ENCODE results near the gene TOX2.

The TOX2 gene

GRCh38 chr20:43940518-43941225 is 26.0 kb downstream of the TOX2 start:
- DNase-seq (ENCODE audit: low read depth in 2 of 2) = no peak

DNA sequence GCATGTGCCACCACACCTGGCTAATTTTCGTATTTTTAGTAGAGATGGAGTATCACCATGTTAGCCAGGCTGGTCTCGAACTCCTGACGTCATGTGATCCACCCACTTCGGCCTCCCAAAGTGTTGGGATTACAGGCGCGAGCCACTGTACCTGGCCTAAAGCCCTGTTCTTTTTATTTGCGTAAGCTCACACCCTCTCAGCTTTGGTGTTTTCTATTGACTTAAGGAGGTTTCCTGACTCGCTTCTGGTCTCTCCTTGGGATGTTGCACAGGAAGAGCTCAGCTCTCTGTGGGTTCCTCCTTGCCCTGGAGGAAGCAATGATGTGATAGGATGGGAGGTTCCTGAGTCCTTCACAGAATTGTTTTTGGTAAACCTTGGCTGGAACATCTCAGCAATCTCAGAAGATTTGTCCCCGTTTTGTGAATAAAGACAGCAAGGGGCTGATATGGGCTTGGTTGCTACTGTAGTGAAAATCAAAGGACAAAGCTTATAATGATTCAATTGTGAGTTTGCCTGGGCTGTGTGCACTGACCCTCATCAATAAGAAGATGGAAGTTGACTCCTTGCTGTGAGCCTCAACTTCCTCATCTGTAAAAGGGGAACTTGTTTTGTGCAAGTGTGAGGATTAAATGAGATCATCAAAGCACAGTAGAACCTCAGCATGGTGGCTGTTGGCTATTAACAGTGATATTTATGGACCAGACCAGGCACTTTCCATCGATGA is 27.0 kb downstream of the TOX2 start:
- DNase-seq (ENCODE audit: low read depth in 2 of 2) = no peak

DNA sequence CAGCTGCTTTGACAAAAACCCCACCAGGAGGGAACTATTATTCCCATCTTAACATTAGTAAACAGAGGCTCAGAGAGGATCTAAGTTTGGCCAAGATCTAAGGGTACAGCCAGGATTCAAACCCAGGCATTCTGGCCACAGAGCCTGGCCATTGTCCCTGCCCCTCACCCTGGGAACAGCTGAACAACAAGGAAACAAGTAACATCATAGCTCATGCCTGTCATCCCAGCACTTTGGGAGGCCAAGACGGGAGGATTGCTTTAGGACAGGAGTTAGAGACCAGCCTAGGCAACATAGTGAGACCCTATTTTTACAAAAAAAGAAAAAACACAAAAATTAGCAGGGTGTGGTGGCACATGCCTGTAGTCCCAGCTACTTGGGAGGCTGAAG is 27.5 kb downstream of the TOX2 start:
- DNase-seq (ENCODE audit: low read depth in 2 of 2) = no peak

- peak; percentile 44 to 46 for DNase-seq (ENCODE audit: low read depth in 2 of 2)
These were observed 28.1 kb downstream of the TOX2 start for GRCh38 chr20:43942667-43943285.

GRCh38 chr20:43943725-43944124 is 29.1 kb downstream of the TOX2 start:
- no peak for DNase-seq (ENCODE audit: low read depth in 2 of 2)

DNA sequence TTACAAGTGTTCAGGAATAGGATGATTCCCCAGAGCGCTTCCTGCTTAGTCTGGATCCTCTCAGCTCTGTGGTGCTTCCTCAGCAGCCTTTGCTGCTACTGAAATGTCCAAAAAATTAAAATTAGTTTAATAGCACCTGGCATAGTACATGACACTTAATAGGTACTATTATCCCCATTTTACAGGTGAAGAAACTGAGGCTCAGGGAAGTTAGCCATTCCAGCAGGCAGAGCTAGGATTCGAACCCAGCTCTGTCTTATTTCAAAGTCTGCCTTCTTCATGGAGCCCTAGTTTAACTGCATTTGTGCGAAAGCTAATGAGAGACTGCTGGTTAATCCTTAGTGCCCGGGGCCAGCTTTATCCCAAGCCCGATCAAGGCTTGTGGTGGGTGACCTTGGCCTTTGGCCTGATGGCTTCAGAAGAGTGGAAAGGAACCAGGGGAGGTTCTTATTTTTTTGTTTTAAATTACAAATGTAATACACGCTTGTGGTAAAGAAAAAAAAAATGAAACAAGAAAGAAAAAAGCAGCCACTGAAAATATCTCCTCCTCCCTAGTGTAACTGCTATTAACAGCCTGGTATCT is 30.1 kb downstream of the TOX2 start:
- DNase-seq (ENCODE audit: low read depth in 2 of 2) = no peak

DNA sequence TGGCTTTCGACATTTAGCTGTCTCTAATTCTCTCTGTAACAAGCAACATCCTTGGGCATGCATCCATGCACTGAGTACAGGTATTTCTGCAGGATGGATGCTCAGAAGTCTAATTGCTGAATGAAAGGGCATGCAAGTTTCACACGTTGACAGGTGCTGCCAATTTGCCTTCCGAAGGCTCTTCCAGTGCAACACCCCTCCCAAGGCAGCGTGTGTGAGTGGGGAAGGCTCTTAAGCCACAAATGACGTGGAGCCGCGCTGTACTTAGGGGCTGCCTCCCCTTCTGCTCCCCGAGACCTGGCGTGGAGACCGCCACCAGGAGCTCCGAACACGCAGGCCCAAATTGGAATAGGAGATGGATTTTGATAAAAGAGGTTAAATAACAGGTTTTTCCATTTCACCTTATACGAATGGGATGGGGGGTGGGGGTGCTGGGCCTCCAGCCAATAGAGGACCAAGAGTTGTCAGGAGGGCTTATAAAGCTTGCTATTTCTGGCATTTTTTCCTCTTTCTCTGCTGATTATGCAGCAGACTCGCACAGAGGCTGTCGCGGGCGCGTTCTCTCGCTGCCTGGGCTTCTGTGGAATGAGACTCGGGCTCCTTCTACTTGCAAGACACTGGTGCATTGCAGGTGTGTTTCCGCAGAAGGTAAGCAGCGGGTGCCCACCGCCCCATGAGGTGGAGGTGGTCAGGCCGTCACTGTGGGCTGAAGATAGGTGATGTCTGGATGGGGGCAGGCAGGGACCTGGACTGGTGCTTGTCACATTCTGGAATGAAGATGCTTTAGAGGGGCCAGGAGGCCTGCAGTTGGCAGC is 30.9 kb downstream of the TOX2 start:
- DNase-seq (ENCODE audit: low read depth in 2 of 2) = no peak

- no peak for DNase-seq (ENCODE audit: low read depth in 2 of 2)
These were observed 31.5 kb downstream of the TOX2 start for GRCh38 chr20:43946206-43946491.

DNA sequence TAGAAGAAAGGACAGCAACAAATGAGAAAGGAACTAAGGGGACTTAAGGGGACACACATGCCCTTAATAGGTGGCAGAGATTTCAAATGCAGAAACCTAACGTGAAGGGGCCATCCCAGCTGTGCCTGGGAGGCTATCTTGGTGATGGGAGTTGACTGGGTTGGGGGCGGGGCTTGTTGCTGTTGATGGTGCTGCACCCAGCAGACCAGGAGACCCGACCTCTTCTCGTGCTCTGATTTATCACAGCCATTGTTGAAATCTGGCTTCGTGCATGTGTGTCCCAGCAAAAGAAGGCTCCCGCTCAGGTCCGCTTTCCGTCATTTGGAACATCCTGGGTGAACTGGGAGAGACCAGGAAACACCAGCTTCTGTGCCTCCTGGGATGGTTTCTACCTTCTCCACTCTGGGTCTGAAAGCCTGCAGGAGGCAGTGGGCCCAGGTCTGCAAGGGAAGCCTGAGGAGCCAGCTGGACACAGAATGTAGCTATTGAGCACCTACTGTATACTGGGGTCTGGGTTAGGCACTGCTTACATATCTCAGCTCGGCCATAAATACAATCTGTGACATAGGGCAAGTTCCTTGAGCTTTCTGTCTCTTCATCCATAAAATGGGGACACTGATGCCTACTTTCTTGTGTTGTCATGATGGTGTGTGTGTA is 32.1 kb downstream of the TOX2 start:
- DNase-seq (ENCODE audit: low read depth in 2 of 2) = no peak

- no peak for DNase-seq (ENCODE audit: low read depth in 2 of 2)
These were observed 32.7 kb downstream of the TOX2 start for GRCh38 chr20:43947316-43947710.

GRCh38 chr20:43948455-43948854 is 33.8 kb downstream of the TOX2 start:
- DNase-seq (ENCODE audit: low read depth in 2 of 2) = no peak

GRCh38 chr20:43949248-43949647 is 34.6 kb downstream of the TOX2 start:
- DNase-seq (ENCODE audit: low read depth in 2 of 2) = no peak

- DNase-seq (ENCODE audit: low read depth in 2 of 2) = no peak
These were observed 35.3 kb downstream of the TOX2 start for GRCh38 chr20:43949741-43950618.

- peak in 1 of 2 experiments; percentile 29 for DNase-seq (ENCODE audit: low read depth in 2 of 2)
These were observed 39.4 kb downstream of the TOX2 start for GRCh38 chr20:43953919-43954592.

- no peak for DNase-seq (ENCODE audit: low read depth in 2 of 2)
These were observed 40.0 kb downstream of the TOX2 start for GRCh38 chr20:43954704-43955061.

GRCh38 chr20:43955062-43955749 is 40.6 kb downstream of the TOX2 start:
- DNase-seq (ENCODE audit: low read depth in 2 of 2) = peak; percentile 88

DNA sequence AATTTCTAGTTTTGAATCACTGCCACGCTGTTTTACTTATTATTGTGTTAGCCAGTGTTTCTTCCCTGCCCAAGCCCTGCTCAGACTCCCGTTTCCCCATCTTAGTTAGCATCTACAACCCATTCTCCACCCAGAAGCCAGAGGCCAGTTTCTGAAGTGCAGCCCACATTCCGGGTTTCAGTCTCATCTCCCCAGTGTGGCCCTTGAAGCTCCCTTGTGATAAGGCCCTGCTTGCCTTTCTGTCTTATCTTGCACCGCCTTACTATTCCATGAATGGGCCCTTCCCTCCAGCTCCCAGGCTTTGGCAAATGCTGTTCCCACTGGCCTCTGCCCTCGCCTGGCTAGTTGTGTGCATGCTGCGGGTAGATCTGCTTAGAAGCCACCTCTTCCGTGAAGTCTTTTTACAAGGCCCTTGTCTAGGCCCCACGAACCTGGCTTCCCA is 41.1 kb downstream of the TOX2 start:
- DNase-seq (ENCODE audit: low read depth in 2 of 2) = no peak

GRCh38 chr20:43957392-43957791 is 42.7 kb downstream of the TOX2 start:
- DNase-seq (ENCODE audit: low read depth in 2 of 2) = no peak

DNA sequence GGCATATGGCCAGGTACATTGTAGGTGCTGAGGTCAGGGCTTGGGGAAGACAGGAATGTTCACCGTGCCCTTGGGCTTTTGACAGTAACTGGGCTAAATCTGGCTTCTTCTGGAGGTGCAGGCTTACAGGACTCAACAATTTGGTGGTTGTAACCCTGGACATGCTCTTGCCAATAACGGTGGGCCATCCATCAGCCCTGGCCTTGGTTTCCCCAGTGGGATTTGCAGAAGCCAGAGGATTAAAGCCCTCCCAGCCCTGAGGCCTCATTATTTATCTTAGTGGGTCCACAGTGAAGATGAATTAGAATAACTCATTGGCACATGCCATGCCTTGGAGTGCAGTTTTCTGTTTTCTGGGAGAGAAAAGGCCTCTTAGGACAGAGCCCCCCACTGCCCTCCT is 44.0 kb downstream of the TOX2 start:
- DNase-seq (ENCODE audit: low read depth in 2 of 2) = no peak

All from fibroblast of skin of left quadriceps (primary cell).